CD4-positive, alpha-beta T cell (primary cell): Measurements from ENCODE around the gene PRKAR1A. TPM values are rescaled to one million over a fixed set of nuclear protein-coding genes. Genes with fewer than 3 reads are reported as not detected.
A peak's percentile ranks its signal among the peaks of the same experiment; 100 is the strongest.

Experiments used
- ATAC-seq: fragments of 200-7000 bp; cut with Tn5 transposase; one replicate; pipeline ENCODE4 v1.10.0; 2022; ENCODE audit warnings: mild to moderate bottlenecking; ENCODE audit not compliant: poor library complexity
- CTCF ChIA-PET: fragments of 350-600 bp; sonication (Branson Sonifier 250); formaldehyde crosslinking; loops from one replicate; lab custom pipeline; 2021; ENCODE audit warnings: antibody characterized with exemption, inconsistent platforms; lab: Charles Lee
- POLR2A ChIA-PET: fragments of 350-600 bp; sonication (Branson Sonifier 250); formaldehyde crosslinking; loops from one replicate; lab custom pipeline; 2021; ENCODE audit warnings: antibody characterized with exemption, inconsistent platforms; lab: Charles Lee
- DNase-seq, 14 experiments: peaks; one replicate each; pipeline ENCODE4 v3.0.0-alpha.2; 2013 to 2020; ENCODE audit warnings: mixed read lengths in 2 of 14
- H3K27ac ChIP-seq, 2 donors: one replicate each; pipeline versions ENCODE4 v1.5.1 to v1.7.0; 2013; ENCODE audit warnings: low read length in 2 of 2, low read depth in 1 of 2, mild to moderate bottlenecking in 1 of 2
- H3K27me3 ChIP-seq, 2 experiments: 1 replicate in 1 of 2; 2 replicates in 1 of 2; pipeline versions ENCODE4 v1.6.1 to v1.7.0; 2013; ENCODE audit warnings: low read length in 2 of 2, control low read depth in 1 of 2, mild to moderate bottlenecking in 1 of 2, moderate library complexity in 1 of 2; ENCODE audit not compliant: insufficient read depth in 2 of 2, control insufficient read depth in 1 of 2
- H3K36me3 ChIP-seq: one replicate; pipeline ENCODE4 v1.6.1; 2013; ENCODE audit warnings: low read length, control low read depth; ENCODE audit not compliant: insufficient read depth
- H3K4me1 ChIP-seq: one replicate; pipeline ENCODE4 v1.6.1; 2013; ENCODE audit warnings: low read length, control low read depth; ENCODE audit not compliant: insufficient read depth
- H3K4me3 ChIP-seq: one replicate; pipeline ENCODE4 v1.5.1; 2013; ENCODE audit warnings: mild to moderate bottlenecking, low read length, moderate library complexity
- H3K9me3 ChIP-seq, 2 experiments: 1 replicate in 1 of 2; 2 replicates in 1 of 2; pipeline versions ENCODE4 v1.6.1 to v1.7.0; 2013; ENCODE audit warnings: low read length in 2 of 2, mild to moderate bottlenecking in 2 of 2, control low read depth in 1 of 2, moderate library complexity in 1 of 2; ENCODE audit not compliant: control insufficient read depth in 1 of 2, insufficient read depth in 1 of 2
- H3K27ac Mint-ChIP-seq: one replicate; pipeline ENCODE4 v1.8.0; 2020; ENCODE audit warnings: mixed read lengths
- H3K27me3 Mint-ChIP-seq: one replicate; pipeline ENCODE4 v1.8.0; 2021; ENCODE audit warnings: mixed read lengths
- H3K36me3 Mint-ChIP-seq: one replicate; pipeline ENCODE4 v1.8.0; 2021; ENCODE audit warnings: low read depth, mixed read lengths
- H3K4me1 Mint-ChIP-seq: one replicate; pipeline ENCODE4 v1.8.0; 2021; ENCODE audit warnings: low read depth, mixed read lengths
- H3K4me3 Mint-ChIP-seq: one replicate; pipeline ENCODE4 v1.8.0; 2020; ENCODE audit warnings: mild to moderate bottlenecking, mixed read lengths
- H3K9me3 Mint-ChIP-seq: one replicate; pipeline ENCODE4 v1.8.0; 2020; ENCODE audit warnings: mixed read lengths
- CTCF ChIP-seq: fragments of 200-600 bp; IDR thresholded peaks from one replicate; pipeline ENCODE4 v1.8.0; 2022; ENCODE audit warnings: antibody characterized with exemption, mild to moderate bottlenecking
- intact Hi-C, 2 experiments: fragments of 100-400 bp; cut with DNase I in 1 of 2; cut with micrococcal nuclease in 1 of 2; formaldehyde crosslinking; loops; one replicate each; pipeline versions ENCODE4 v1.15.1 to v1.9.0; 2023 to 2025; cut with DNase I, micrococcal nuclease
- total RNA-seq, 174 experiments: library from RNA in 2 of 174; stranded (reverse) in 2 of 174; gene quantifications; one replicate each; pipeline ENCODE4 v1.2.3 and lab custom pipeline; 2021 to 2026

The PRKAR1A gene
- total RNA-seq, 2 experiments from 2014 or later: 88.8 to 89.1 TPM

DNA sequence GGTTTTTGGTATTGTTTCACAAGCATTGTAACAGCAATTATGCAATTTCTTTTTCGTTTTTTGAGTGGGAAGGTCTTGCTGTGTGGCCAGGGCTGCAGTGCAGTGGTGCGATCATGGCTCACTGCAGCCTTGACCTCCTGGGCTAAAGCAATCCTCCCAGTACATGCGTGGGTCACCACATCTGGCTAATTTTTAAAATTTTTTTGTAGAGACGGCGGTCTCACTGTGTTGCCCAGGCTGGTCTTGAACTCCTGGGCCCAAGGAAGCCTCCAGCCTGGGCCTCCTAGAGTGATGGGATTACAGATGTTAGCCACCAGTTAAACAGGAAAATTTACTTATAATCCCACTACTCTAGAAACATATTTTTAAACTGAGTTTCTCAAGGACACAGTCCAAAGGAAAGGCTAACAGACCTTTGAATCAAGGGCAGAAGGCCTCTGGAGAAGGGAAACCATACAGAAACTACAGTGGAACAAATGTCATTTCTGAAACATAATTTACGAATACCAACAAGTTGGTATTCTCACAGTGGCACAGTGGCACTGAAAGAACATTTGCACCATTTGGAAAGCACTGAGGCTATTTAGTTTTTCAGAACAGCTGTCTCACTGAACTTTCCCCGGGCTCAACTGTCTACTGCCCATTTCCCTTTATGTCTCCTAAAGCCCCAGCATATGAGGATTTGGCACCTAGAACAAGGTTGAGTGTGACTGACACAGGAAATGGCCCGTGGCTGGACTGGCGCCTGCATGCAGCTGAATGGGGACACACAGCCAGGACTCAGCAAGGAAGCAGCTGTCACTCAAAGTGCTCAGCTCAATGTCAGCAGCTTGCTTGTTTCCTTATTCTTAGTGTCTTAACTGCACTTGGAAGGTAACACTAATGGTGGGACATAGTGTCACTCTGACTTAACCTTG is 2.8 kb upstream of the PRKAR1A start:
- Mint-ChIP-seq H3K27me3 (no peaks in the 10 kb centered on the region), H3K4me3 (peak overlapping the region; percentile 75), H3K36me3 (peaks cover 20% of the 10 kb centered on the region), H3K27ac (peak overlapping the region; percentile 99), H3K9me3 (no peaks in the 10 kb centered on the region), H3K4me1 (peaks cover 25% of the 10 kb centered on the region)
- POLR2A ChIA-PET: no interaction called here
- CTCF ChIA-PET: no interaction called here
- no peaks in the 10 kb centered on the region for H3K36me3 ChIP-seq
- H3K27ac ChIP-seq: no peak overlapping the region
- no peak for ATAC-seq
- no peak overlapping the region for H3K4me3 ChIP-seq
- TF ChIP-seq CTCF: no peak
- peak in 2 of 14 experiments; percentile 42 to 52 for DNase-seq
- intact Hi-C loops: loop anchor here in 1 of 2 experiments (2.0 to 5.0 kb wide), 3 partner anchors 43 to 792 kb away; partner anchors contain the start of genes AMZ2 and NOL11
- no peaks in the 10 kb centered on the region for H3K9me3 ChIP-seq
- peaks cover 12% of the 10 kb centered on the region for H3K4me1 ChIP-seq
- H3K27me3 ChIP-seq: no peaks in the 10 kb centered on the region

- intact Hi-C loops: loop anchor here in 1 of 2 experiments (2.0 to 5.0 kb wide), 3 partner anchors 44 to 794 kb away; partner anchors contain the start of genes AMZ2 and NOL11
- no peaks in the 10 kb centered on the region for H3K9me3 Mint-ChIP-seq
- peak overlapping the region; percentile 80 for H3K4me3 ChIP-seq
- TF ChIP-seq CTCF: no peak
- peak overlapping the region; percentile 88 for H3K4me3 Mint-ChIP-seq
- H3K27ac ChIP-seq: peak overlapping the region in 1 of 2 donors; percentile 98
- DNase-seq: peak in 1 of 14 experiments; percentile 12
- POLR2A ChIA-PET: interaction anchor here (0.6 to 3.4 kb wide), 2 partner anchors 14 to 51 kb away, joined by 3 to 23 read pairs; no protein-coding TSS in a partner anchor
- peaks cover 41% of the 10 kb centered on the region for H3K4me1 Mint-ChIP-seq
- H3K27me3 Mint-ChIP-seq: no peaks in the 10 kb centered on the region
- no peaks in the 10 kb centered on the region for H3K27me3 ChIP-seq
- H3K36me3 Mint-ChIP-seq: peaks cover 34% of the 10 kb centered on the region
- no peaks in the 10 kb centered on the region for H3K9me3 ChIP-seq
- H3K27ac Mint-ChIP-seq: peak overlapping the region; percentile 99
- peaks cover 13% of the 10 kb centered on the region for H3K36me3 ChIP-seq
- ATAC-seq: no peak
- H3K4me1 ChIP-seq: peaks cover 17% of the 10 kb centered on the region
- CTCF ChIA-PET: no interaction called here
These were observed 968 bp upstream of the PRKAR1A start for GRCh38 chr17:68511254-68511670.

DNA sequence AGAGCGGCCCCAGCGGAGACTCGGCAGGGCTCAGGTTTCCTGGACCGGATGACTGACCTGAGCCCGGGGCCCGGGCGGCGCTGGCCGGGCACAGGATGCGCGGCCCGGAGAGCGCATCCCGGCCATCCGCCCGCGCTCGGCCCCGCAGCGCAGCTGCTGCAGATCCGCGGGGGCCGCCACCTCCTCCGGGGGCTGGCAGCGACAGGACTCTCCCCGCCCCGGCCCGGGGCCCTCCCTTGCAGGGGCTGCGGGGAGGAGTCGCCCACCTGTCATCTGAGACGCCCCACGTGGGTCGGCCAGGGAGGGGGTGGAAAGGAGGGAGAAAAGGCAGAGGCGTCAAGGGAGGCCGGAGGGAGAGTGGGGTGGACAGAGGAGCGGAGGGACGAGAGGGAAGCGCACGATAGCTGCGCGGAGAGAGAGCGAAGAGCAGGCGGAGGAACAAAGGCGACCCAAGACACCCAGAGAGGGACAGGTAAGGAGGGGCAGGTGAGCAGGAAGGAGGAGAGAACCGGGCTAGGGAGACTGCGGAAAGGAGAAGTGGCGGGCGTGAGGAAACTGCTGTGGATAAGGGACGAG is 471 bp upstream of the PRKAR1A start:
- POLR2A ChIA-PET: interaction anchor here (0.6 to 3.4 kb wide), 7 partner anchors 13 to 264 kb away, joined by 3 to 23 read pairs (median 5); partner anchors contain the start of genes AMZ2, ARSG, SLC16A6 and WIPI1
- no peaks in the 10 kb centered on the region for H3K9me3 Mint-ChIP-seq

More for the DNA sequence above, 471 bp upstream of the PRKAR1A start:
- CTCF ChIA-PET: interaction anchor here (0.6 kb wide), 1 partner anchor 265 kb away, joined by 3 read pairs; no protein-coding TSS in a partner anchor
- H3K4me3 Mint-ChIP-seq: peak overlapping the region; percentile 100
- Histone ChIP-seq H3K36me3 (peaks cover 17% of the 10 kb centered on the region), H3K4me3 (peak overlapping the region; percentile 80), H3K9me3 (no peaks in the 10 kb centered on the region), H3K27me3 (no peaks in the 10 kb centered on the region), H3K27ac (peak overlapping the region; percentile 98), H3K4me1 (peaks cover 17% of the 10 kb centered on the region)
- TF ChIP-seq CTCF: no peak
- peaks cover 36% of the 10 kb centered on the region for H3K36me3 Mint-ChIP-seq
- intact Hi-C loops: loop anchor here (2.0 to 5.0 kb wide), 4 partner anchors 15 to 794 kb away; partner anchors contain the start of genes AMZ2 (in 1 of the 2) and NOL11 (in 1 of the 2)
- ATAC-seq (peak; percentile 66), DNase-seq (peak in 10 of 14 experiments; percentile 33 to 67 (median 54))
- peak overlapping the region; percentile 99 for H3K27ac Mint-ChIP-seq
- peaks cover 44% of the 10 kb centered on the region for H3K4me1 Mint-ChIP-seq
- H3K27me3 Mint-ChIP-seq: no peaks in the 10 kb centered on the region
